Thoracic aorta (tissue), 2 donors: ENCODE measurements around the gene SRP9. TPM values are rescaled to one million over a fixed set of nuclear protein-coding genes. Genes with fewer than 3 reads are reported as not detected.

Experiments
- ATAC-seq: fragments of 150-250 bp; one replicate; pipeline ENCODE4 v1.8.0; 2017; ENCODE audit warnings: low read depth; ENCODE audit not compliant: insufficient number of reproducible peaks, low FRiP score
- DNase-seq: peaks from one replicate; pipeline ENCODE4 v3.0.0-alpha.2; 2020; ENCODE audit warnings: low spot score
- H3K27ac ChIP-seq, 2 donors: fragments of 200-600 bp; sonication (generic); 1 replicate in 1 of 2; 2 replicates in 1 of 2; pipeline ENCODE4 v1.5.1; 2016; ENCODE audit warnings: mild to moderate bottlenecking in 2 of 2, moderate library complexity in 2 of 2
- H3K27me3 ChIP-seq: fragments of 200-600 bp; sonication (generic); replicated peaks from 2 replicates; pipeline ENCODE4 v1.6.0; 2016; ENCODE audit warnings: mild to moderate bottlenecking; ENCODE audit not compliant: insufficient read depth
- H3K36me3 ChIP-seq: fragments of 200-600 bp; sonication (generic); one replicate; pipeline ENCODE4 v1.5.1; 2016
- H3K4me1 ChIP-seq, 2 donors: fragments of 200-600 bp; sonication (generic); 1 replicate in 1 of 2; 2 replicates in 1 of 2; pipeline versions ENCODE4 v1.5.1 to v1.6.0; 2016; ENCODE audit warnings: low read depth in 2 of 2, mild to moderate bottlenecking in 1 of 2; ENCODE audit not compliant: control insufficient read depth in 1 of 2
- H3K4me3 ChIP-seq: fragments of 200-600 bp; sonication (generic); 2 replicates; pipeline ENCODE4 v1.5.1; 2016; ENCODE audit warnings: mild to moderate bottlenecking
- H3K9me3 ChIP-seq: fragments of 200-600 bp; sonication (generic); 2 replicates; pipeline ENCODE4 v1.5.1; 2016
- CTCF ChIP-seq: fragments of 200-600 bp; sonication (generic); IDR thresholded peaks from one replicate; pipeline ENCODE4 v1.5.1; 2019; ENCODE audit warnings: antibody characterized with exemption
- total RNA-seq, 2 donors: library from RNA; depleted of rRNA; stranded (reverse); fragments of >200 nt; gene quantifications; one replicate each; pipeline versions ENCODE4 v1.1.0 to v1.2.3, GENCODE V29; 2016

Gene SRP9
- total RNA-seq, 2 donors from 2014 or later: 130 to 131 TPM

GRCh38 chr1:225762444-225762843, 15.2 kb upstream of the SRP9 start:
- no peak for DNase-seq
- Histone ChIP-seq H3K36me3 (no peaks in the 10 kb centered on the region), H3K4me1 (peaks cover 26 to 53% of the 10 kb centered on the region in 2 donors), H3K9me3 (no peaks in the 10 kb centered on the region), H3K27me3 (no peaks in the 10 kb centered on the region), H3K27ac (peak overlapping the region; percentile 62 to 78), H3K4me3 (no peak overlapping the region)
- no peak for TF ChIP-seq CTCF
- no peak for ATAC-seq

GRCh38 chr1:225763716-225764548, 13.7 kb upstream of the SRP9 start:
- Histone ChIP-seq H3K4me1 (peaks cover 32 to 67% of the 10 kb centered on the region in 2 donors), H3K27ac (peak overlapping the region; percentile 78 to 80), H3K9me3 (no peaks in the 10 kb centered on the region), H3K4me3 (peak overlapping the region; percentile 22), H3K36me3 (no peaks in the 10 kb centered on the region), H3K27me3 (no peaks in the 10 kb centered on the region)
- no peak for DNase-seq
- no peak for TF ChIP-seq CTCF
- ATAC-seq: no peak

- H3K4me1 ChIP-seq: peaks cover 32 to 67% of the 10 kb centered on the region in 2 donors
- H3K36me3 ChIP-seq: no peaks in the 10 kb centered on the region
- no peaks in the 10 kb centered on the region for H3K9me3 ChIP-seq
- no peak for TF ChIP-seq CTCF
- H3K27me3 ChIP-seq: no peaks in the 10 kb centered on the region
- H3K27ac ChIP-seq: peak overlapping the region; percentile 76 to 83
- no peak for DNase-seq
- H3K4me3 ChIP-seq: no peak overlapping the region
- no peak for ATAC-seq
Measured at GRCh38 chr1:225765982-225766674, 11.5 kb upstream of the SRP9 start.

- peak; percentile 51 for DNase-seq
- peak; percentile 32 for ATAC-seq
- H3K4me3 ChIP-seq: no peak overlapping the region
- peak overlapping the region; percentile 76 to 83 for H3K27ac ChIP-seq
- H3K9me3 ChIP-seq: no peaks in the 10 kb centered on the region
- no peaks in the 10 kb centered on the region for H3K36me3 ChIP-seq
- no peaks in the 10 kb centered on the region for H3K27me3 ChIP-seq
- TF ChIP-seq CTCF: no peak
- H3K4me1 ChIP-seq: peaks cover 32 to 71% of the 10 kb centered on the region in 2 donors
Measured at GRCh38 chr1:225766967-225767633, 10.5 kb upstream of the SRP9 start.
